ES-I3 (cell line): ENCODE measurements around the gene EIF4H.
"Not testable (repeated sequence)": the region's sequence is repeated elsewhere in the genome, so short reads cannot be mapped to it uniquely, and the experiment has no call there.

Source experiments
- H3K36me3 ChIP-seq: 2 replicates; pipeline ENCODE4 v1.6.1; 2013; ENCODE audit warnings: mild to moderate bottlenecking, low read length, control low read depth, moderate library complexity; ENCODE audit not compliant: insufficient read depth
- H3K4me1 ChIP-seq: 2 replicates; pipeline ENCODE4 v1.6.1; 2013; ENCODE audit warnings: mild to moderate bottlenecking, control low read depth, low read length; ENCODE audit not compliant: insufficient read depth
- H3K9ac ChIP-seq: 2 replicates; pipeline ENCODE4 v1.6.1; 2013; ENCODE audit warnings: low read depth, mild to moderate bottlenecking, low read length, moderate library complexity
- H3K9me3 ChIP-seq: 2 replicates; pipeline ENCODE4 v1.6.1; 2013; ENCODE audit warnings: mild to moderate bottlenecking, low read length, moderate library complexity; ENCODE audit not compliant: control insufficient read depth, insufficient read depth

The EIF4H gene

GRCh38 chr7:74197449-74198124 lies 23.4 kb downstream of the EIF4H start:
- Histone ChIP-seq H3K4me1 (peaks cover 9% of the 10 kb centered on the region; the same call in 1 of the 2 replicates), H3K9me3 (no peaks in the 10 kb centered on the region), H3K9ac (no peak overlapping the region), H3K36me3 (peaks cover 23% of the 10 kb centered on the region)

DNA sequence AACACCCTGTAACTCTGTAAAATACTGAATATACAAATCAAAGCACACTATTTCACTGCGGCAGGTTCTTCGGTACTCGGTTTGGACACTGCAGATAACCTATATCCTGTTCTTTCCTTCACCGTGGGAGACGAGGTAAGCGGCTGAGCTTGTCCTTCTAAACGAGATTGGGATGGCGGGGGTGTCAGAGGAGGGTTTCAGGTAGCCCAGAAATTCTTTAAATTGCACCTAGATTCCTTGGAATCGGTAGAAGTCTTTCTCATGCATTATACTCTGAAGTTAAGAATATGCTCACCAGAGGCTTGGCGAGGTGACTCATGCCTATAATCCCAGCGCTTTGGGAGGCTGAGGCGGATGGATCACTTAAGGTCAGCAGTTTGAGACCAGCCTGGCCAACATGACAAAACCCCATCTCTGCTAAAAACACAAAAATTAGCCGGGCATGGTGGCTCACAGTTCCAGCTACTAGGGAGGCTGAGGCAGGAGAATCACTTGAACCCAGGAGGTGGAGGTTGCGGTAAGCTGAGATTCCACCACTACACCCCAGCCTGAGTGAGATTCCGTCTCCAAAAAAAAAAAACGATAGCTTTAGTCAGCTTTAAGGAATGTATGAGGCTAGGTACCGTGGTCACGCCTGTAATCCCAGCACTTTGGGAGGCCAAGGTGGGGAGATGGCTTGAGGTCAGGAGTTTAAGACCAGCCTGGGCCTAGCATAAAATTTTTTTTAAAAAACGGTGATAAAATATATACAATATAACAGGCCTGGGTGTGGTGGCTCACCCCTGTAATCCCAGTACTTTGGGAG lies 25.6 kb downstream of the EIF4H start:
- H3K36me3 ChIP-seq, result peaks cover 4% of the 10 kb centered on the region; the same call in 1 of the 2 replicates
- H3K9ac ChIP-seq, result no peak overlapping the region
- H3K4me1 ChIP-seq, result peaks cover 9% of the 10 kb centered on the region; the same call in 1 of the 2 replicates
- H3K9me3 ChIP-seq, result no peaks in the 10 kb centered on the region

- H3K36me3 ChIP-seq, result no peaks in the 10 kb centered on the region
- H3K9ac ChIP-seq, result no peak overlapping the region
- peaks cover 9% of the 10 kb centered on the region; the same call in 1 of the 2 replicates for H3K4me1 ChIP-seq
- no peaks in the 10 kb centered on the region for H3K9me3 ChIP-seq
These were observed 28.8 kb downstream of the EIF4H start for GRCh38 chr7:74202841-74203556.

DNA sequence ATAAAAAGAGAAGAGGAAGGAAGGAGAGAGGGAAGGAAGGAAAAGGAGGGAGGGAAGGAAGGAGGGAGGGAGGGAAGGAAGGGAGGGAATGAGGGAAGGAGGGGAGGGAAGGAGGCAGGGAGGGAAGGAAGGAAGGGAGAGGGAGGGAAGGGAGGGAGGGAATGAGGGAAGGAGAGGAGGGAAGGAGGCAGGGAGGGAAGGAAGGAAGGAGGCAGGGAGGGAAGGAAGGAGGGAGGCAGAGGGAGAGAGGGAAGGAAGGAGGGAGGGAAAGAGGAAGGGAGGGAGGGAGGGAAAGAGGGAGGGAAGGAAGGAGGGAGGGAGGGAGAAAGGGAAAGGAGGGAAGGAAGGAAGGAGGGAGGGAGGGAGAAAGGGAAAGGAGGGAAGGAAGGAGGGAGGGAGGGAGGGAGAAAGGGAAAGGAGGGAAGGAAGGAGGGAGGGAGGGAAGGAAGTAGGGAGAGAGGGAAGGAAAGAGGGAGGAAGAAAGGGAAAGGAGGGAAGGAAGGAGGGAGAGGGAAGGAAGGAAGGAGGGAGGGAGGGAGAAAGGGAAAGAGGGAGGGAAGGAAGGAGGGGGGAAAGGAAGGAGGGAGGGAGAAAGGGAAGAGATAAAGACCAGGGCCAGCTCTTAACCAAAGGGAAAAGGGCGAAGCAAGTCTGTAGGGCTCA lies 29.9 kb downstream of the EIF4H start:
- Histone ChIP-seq H3K4me1 (peaks cover 9% of the 10 kb centered on the region; the same call in 1 of the 2 replicates), H3K9me3 (no peaks in the 10 kb centered on the region), H3K9ac (no peak overlapping the region), H3K36me3 (no peaks in the 10 kb centered on the region)

- H3K9ac ChIP-seq, H3K4me1 ChIP-seq, H3K36me3 ChIP-seq, H3K9me3 ChIP-seq: not testable (repeated sequence)
These were observed 31.9 kb downstream of the EIF4H start for GRCh38 chr7:74206052-74206451.

DNA sequence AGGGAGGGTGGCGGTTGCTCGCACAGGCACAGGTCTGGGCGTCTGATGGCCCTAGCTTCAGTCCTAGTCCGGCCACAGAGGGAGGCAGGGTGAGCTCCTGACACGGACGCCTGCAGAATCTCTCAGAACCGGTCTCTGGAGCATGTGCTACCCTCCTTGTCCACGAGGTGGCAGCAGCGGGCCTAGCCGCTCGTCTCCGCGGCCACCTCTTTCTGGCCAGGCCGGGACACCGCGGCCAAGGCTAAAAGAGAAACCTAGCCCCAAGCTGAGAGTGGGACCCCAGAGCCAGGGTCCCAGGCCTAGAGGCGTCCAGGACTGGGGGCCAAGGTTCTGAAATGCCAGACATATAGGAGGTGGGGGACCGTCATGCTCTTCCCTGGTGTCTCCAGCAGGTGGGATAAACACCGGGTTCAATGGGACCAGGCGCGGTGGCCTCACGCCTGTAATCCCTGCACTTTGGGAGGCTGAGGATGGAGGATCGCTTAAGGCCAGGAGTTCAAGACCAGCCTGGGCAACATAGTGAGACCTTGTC lies 32.5 kb downstream of the EIF4H start:
- Histone ChIP-seq H3K9me3 (no peaks in the 10 kb centered on the region), H3K4me1 (no peaks in the 10 kb centered on the region), H3K36me3 (no peaks in the 10 kb centered on the region), H3K9ac (no peak overlapping the region)

GRCh38 chr7:74207586-74207985 lies 33.4 kb downstream of the EIF4H start:
- no peaks in the 10 kb centered on the region for H3K9me3 ChIP-seq
- no peak overlapping the region for H3K9ac ChIP-seq
- no peaks in the 10 kb centered on the region for H3K4me1 ChIP-seq
- no peaks in the 10 kb centered on the region for H3K36me3 ChIP-seq

- H3K9me3 ChIP-seq, H3K36me3 ChIP-seq, H3K9ac ChIP-seq, H3K4me1 ChIP-seq: not testable (repeated sequence)
These were observed 34.1 kb downstream of the EIF4H start for GRCh38 chr7:74208241-74208640.

DNA sequence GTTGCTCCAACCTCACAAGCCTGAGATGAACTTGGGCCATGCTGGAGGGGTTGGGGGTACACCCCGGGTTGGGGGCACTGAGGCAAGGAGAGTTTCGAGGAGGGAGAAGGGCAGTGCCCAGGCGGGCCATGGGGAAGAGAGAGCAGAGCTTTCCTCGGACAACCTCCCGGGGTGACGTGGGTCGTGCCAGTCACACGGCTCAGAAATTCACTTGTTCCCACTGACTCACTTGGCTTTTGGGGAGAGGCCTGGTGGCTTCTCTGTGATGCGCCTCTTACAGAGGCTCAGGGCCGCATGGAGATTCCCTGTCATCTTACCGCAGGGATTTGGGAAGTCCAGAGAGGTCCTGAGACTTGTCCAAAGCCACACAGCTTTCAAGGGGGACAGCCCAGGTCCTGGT lies 38.5 kb downstream of the EIF4H start:
- H3K9me3 ChIP-seq, result no peaks in the 10 kb centered on the region
- no peaks in the 10 kb centered on the region for H3K4me1 ChIP-seq
- no peaks in the 10 kb centered on the region for H3K36me3 ChIP-seq
- no peak overlapping the region for H3K9ac ChIP-seq

- Histone ChIP-seq H3K36me3 (no peaks in the 10 kb centered on the region), H3K9me3 (no peaks in the 10 kb centered on the region), H3K9ac (no peak overlapping the region), H3K4me1 (no peaks in the 10 kb centered on the region)
These were observed 40.9 kb downstream of the EIF4H start for GRCh38 chr7:74214816-74215630.

GRCh38 chr7:74215921-74216320 lies 41.8 kb downstream of the EIF4H start:
- H3K9me3 ChIP-seq, result no peaks in the 10 kb centered on the region
- no peaks in the 10 kb centered on the region for H3K36me3 ChIP-seq
- H3K9ac ChIP-seq, result no peak overlapping the region
- H3K4me1 ChIP-seq, result peaks cover 2% of the 10 kb centered on the region; the same call in 1 of the 2 replicates

GRCh38 chr7:74216361-74216761 lies 42.2 kb downstream of the EIF4H start:
- no peaks in the 10 kb centered on the region for H3K36me3 ChIP-seq
- H3K4me1 ChIP-seq, result peaks cover 2% of the 10 kb centered on the region; the same call in 1 of the 2 replicates
- no peaks in the 10 kb centered on the region for H3K9me3 ChIP-seq
- no peak overlapping the region for H3K9ac ChIP-seq
